K562 (cell line): ENCODE measurements around the gene EIF1B. TPM values are rescaled to one million over a fixed set of nuclear protein-coding genes. Genes with fewer than 3 reads are reported as not detected.

ENCODE experiments used
- ARID3A ChIP-seq: IDR thresholded peaks from 2 replicates; pipeline ENCODE4 v1.6.1; 2012; ENCODE audit warnings: low read depth, low read length, improper control_type of control experiment, borderline replicate concordance
- ARNT ChIP-seq, 2 experiments: fragments of 450-650 bp; IDR thresholded peaks; 2 replicates each; pipeline ENCODE4 v1.6.1; 2016; ENCODE audit warnings: mild to moderate bottlenecking in 1 of 2
- ATF7 ChIP-seq: fragments of 450-650 bp; IDR thresholded peaks from 2 replicates; pipeline ENCODE4 v1.7.1; 2014; ENCODE audit warnings: mild to moderate bottlenecking, moderate library complexity
- CBX5 ChIP-seq: IDR thresholded peaks from 2 replicates; pipeline ENCODE4 v1.6.1; 2014; ENCODE audit warnings: low read depth, borderline replicate concordance
- EHMT2 ChIP-seq: fragments of 450-650 bp; IDR thresholded peaks from 2 replicates; pipeline ENCODE4 v1.6.1; 2018; ENCODE audit warnings: antibody characterized with exemption
- MAZ ChIP-seq, 2 experiments: fragments of 450-650 bp in 1 of 2; sonication (generic) in 1 of 2; formaldehyde crosslinking; IDR thresholded peaks in 1 of 2; conservative IDR thresholded peaks in 1 of 2; 2 replicates each; pipeline versions ENCODE4 v1.4.0 to v1.5.0; 2020; ENCODE audit warnings: mild to moderate bottlenecking in 1 of 2, missing genetic modification reagents in 1 of 2
- MTF1 ChIP-seq: fragments of 250-450 bp; sonication (Bioruptor Pico); IDR thresholded peaks from 2 replicates; pipeline ENCODE4 v1.9.0; 2021; ENCODE audit warnings: moderate library complexity, mild to moderate bottlenecking, inconsistent platforms, borderline replicate concordance
- MYNN ChIP-seq, 2 experiments: sonication (generic); formaldehyde crosslinking in 1 of 2; IDR thresholded peaks; 2 replicates each; pipeline versions ENCODE4 v1.5.0 to v1.6.1; 2016 to 2020; ENCODE audit warnings: antibody characterized with exemption in 1 of 2, missing genetic modification reagents in 1 of 2
- NCOA1 ChIP-seq: fragments of 450-650 bp; IDR thresholded peaks from 2 replicates; pipeline ENCODE4 v1.6.1; 2016; ENCODE audit warnings: low read depth
- PBX2 ChIP-seq, 2 experiments: IDR thresholded peaks in 1 of 2; conservative IDR thresholded peaks in 1 of 2; 2 replicates each; pipeline ENCODE4 v1.6.1; 2016; ENCODE audit warnings: low read depth in 2 of 2, mild to moderate bottlenecking in 1 of 2, missing compliant biosample characterization in 1 of 2, missing genetic modification characterization in 1 of 2, moderate library complexity in 1 of 2
- PHF21A ChIP-seq: fragments of 450-650 bp; IDR thresholded peaks from 2 replicates; pipeline ENCODE4 v1.6.1; 2017; ENCODE audit warnings: low read depth, borderline replicate concordance
- POLR2G ChIP-seq: fragments of 200-400 bp; formaldehyde crosslinking; IDR thresholded peaks from 2 replicates; pipeline ENCODE4 v1.6.1; 2017; ENCODE audit warnings: low read depth, mild to moderate bottlenecking, antibody characterized with exemption, low read length, moderate library complexity
- RUNX1 ChIP-seq: sonication (generic); IDR thresholded peaks from 2 replicates; pipeline ENCODE4 v1.6.1; 2016; ENCODE audit warnings: antibody characterized with exemption, low read depth
- ZBED1 ChIP-seq: IDR thresholded peaks from 2 replicates; pipeline ENCODE4 v1.6.1; 2014
- ZBTB7A ChIP-seq: IDR thresholded peaks from 2 replicates; pipeline ENCODE4 v1.6.1; 2011; ENCODE audit warnings: low read depth, mild to moderate bottlenecking, low read length, moderate library complexity, borderline replicate concordance; ENCODE audit not compliant: control insufficient read depth
- ZFPM2 ChIP-seq: fragments of 250-450 bp; sonication (Bioruptor Pico); IDR thresholded peaks from 2 replicates; pipeline ENCODE4 v1.5.1; 2022; ENCODE audit warnings: mild to moderate bottlenecking
- ZKSCAN3 ChIP-seq: fragments of 250-450 bp; sonication (Bioruptor Pico); IDR thresholded peaks from 2 replicates; pipeline ENCODE4 v1.4.0; 2020
- ZNF143 ChIP-seq: sonication (generic); formaldehyde crosslinking; IDR thresholded peaks from 2 replicates; pipeline ENCODE4 v1.9.0; 2022; ENCODE audit warnings: mild to moderate bottlenecking, missing genetic modification reagents
- ZNF3 ChIP-seq: fragments of 250-450 bp; sonication (Bioruptor Pico); IDR thresholded peaks from 2 replicates; pipeline ENCODE4 v1.5.0; 2021; ENCODE audit warnings: mild to moderate bottlenecking, moderate library complexity
- polyA plus RNA-seq, 8 experiments: library from polyadenylated mRNA; depleted of rRNA in 4 of 8; stranded (reverse) in 5 of 8; unstranded in 3 of 8; fragments of >200 nt; fragmentation: Nextera tagmentation in 2 of 8; fragmentation: Illumina TruSeq in 1 of 8; extraction: Ambion mirVana in 2 of 8; extraction: Trizol in 1 of 8; gene quantifications; 2 replicates each; pipeline versions ENCODE4 v1.2.1 to v1.2.3, GENCODE V29; 2011 to 2014; ENCODE audit warnings: inconsistent platforms in 1 of 8, missing spikeins in 1 of 8
- total RNA-seq, 7 experiments: library from RNA; depleted of rRNA in 6 of 7; stranded (reverse); fragments of >200 nt in 6 of 7; fragmentation: Illumina TruSeq in 2 of 7; extraction: Trizol in 2 of 7; gene quantifications; 2 replicates each; pipeline versions ENCODE4 v1.2.1 to v1.2.3, GENCODE V29; 2011 to 2021; ENCODE audit warnings: low replicate concordance in 1 of 7
- TF ChIP-seq, protein P1 (sequence below): sonication (generic); formaldehyde crosslinking; IDR thresholded peaks from 2 replicates; pipeline ENCODE4 v1.8.0; 2022; ENCODE audit warnings: mild to moderate bottlenecking, low read depth, missing genetic modification reagents
- TF ChIP-seq, protein P2 (sequence below): fragments of 450-650 bp; IDR thresholded peaks from 2 replicates; pipeline ENCODE4 v1.6.1; 2016
- TF ChIP-seq, protein P3 (sequence below): IDR thresholded peaks from 2 replicates; pipeline ENCODE4 v1.6.1; 2011; ENCODE audit not compliant: insufficient read length; ENCODE audit errors: extremely low read depth

The EIF1B gene
- total and polyA plus RNA-seq, 9 of the 15 experiments (the other 6 are each of a cell fraction or from before 2014, with no cell fraction given) = 18.1 to 184 (median 78.9) TPM

DNA sequence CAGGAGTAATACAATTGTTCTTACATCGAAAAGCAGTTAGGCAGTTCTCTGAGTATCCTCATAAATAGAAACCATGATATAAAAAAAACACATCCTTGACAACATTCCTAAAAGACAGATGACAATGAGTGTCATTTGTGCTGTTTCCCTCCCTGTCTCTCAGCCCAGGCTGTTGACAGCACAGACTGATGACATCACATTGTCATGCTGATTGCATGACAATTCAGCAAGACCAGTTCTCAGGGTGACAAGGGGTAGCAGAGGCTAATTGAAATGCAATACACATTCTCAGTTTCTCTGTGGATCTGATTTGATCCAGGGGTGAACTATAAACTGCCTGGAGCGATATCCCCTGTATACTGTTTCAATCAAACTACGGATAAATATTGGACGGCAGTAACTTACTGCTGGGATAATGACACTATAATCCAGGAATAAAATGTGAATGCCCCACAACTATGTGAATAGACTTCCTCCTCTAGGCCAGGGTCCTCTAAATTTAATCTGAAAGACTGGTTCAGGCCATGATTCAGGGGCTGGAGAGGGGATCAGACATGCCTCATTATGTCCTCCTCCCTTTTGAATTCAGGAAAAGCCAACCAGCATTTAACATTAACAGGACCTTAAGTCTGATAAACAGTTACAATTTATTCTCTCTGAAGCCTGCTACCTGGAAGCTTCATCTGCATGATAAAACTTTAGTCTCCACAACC is 16.7 kb upstream of the EIF1B start (continued):
- TF ChIP-seq ARID3A = no peak
- 0 out of 2 replicates have a peak, but pooled peaks have one; percentile 41 for TF ChIP-seq ZFPM2 (CRISPR knock-in tag)
- TF ChIP-seq PHF21A = no peak
- no peak for TF ChIP-seq CBX5
- no peak for TF ChIP-seq MTF1 (CRISPR knock-in tag)
- no peak for TF ChIP-seq POLR2G
- no peak for TF ChIP-seq MYNN (IDR thresholded peaks at IDR 0.05)
- no peak for TF ChIP-seq MYNN (CRISPR knock-in tag; IDR thresholded peaks at IDR 0.05)
- TF ChIP-seq, protein P1, sequence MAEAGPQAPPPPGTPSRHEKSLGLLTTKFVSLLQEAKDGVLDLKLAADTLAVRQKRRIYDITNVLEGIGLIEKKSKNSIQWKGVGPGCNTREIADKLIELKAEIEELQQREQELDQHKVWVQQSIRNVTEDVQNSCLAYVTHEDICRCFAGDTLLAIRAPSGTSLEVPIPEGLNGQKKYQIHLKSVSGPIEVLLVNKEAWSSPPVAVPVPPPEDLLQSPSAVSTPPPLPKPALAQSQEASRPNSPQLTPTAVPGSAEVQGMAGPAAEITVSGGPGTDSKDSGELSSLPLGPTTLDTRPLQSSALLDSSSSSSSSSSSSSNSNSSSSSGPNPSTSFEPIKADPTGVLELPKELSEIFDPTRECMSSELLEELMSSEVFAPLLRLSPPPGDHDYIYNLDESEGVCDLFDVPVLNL (CRISPR knock-in tag) = no peak
- no peak for TF ChIP-seq RUNX1
- no peak for TF ChIP-seq ZNF143
- TF ChIP-seq ATF7 = peak; percentile 87
- TF ChIP-seq EHMT2 = no peak
- TF ChIP-seq, protein P2, sequence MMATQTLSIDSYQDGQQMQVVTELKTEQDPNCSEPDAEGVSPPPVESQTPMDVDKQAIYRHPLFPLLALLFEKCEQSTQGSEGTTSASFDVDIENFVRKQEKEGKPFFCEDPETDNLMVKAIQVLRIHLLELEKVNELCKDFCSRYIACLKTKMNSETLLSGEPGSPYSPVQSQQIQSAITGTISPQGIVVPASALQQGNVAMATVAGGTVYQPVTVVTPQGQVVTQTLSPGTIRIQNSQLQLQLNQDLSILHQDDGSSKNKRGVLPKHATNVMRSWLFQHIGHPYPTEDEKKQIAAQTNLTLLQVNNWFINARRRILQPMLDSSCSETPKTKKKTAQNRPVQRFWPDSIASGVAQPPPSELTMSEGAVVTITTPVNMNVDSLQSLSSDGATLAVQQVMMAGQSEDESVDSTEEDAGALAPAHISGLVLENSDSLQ = peak; percentile 85
- TF ChIP-seq MAZ (CRISPR knock-in tag; conservative IDR thresholded peaks at IDR 0.05 in 1 of 2, IDR thresholded peaks at IDR 0.05 in 1 of 2) = no peak
- TF ChIP-seq PBX2 (CRISPR knock-in tag; IDR thresholded peaks at IDR 0.05; ENCODE audit: low read depth) = no peak
- TF ChIP-seq PBX2 (tag; conservative IDR thresholded peaks at IDR 0.05; ENCODE audit: low read depth) = peak; percentile 87
- no peak for TF ChIP-seq ZKSCAN3 (CRISPR knock-in tag)
- TF ChIP-seq ZBED1 = no peak
- no peak for TF ChIP-seq NCOA1
- TF ChIP-seq ZBTB7A = no peak
- TF ChIP-seq ARNT (IDR thresholded peaks at IDR 0.05) = no peak
- TF ChIP-seq ZNF3 (CRISPR knock-in tag) = no peak
- TF ChIP-seq, protein P3, sequence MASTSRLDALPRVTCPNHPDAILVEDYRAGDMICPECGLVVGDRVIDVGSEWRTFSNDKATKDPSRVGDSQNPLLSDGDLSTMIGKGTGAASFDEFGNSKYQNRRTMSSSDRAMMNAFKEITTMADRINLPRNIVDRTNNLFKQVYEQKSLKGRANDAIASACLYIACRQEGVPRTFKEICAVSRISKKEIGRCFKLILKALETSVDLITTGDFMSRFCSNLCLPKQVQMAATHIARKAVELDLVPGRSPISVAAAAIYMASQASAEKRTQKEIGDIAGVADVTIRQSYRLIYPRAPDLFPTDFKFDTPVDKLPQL = no peak
